Heart right ventricle (tissue), 16 donors: Measurements from ENCODE around the gene SLC13A4. TPM values are rescaled to one million over a fixed set of nuclear protein-coding genes. Genes with fewer than 3 reads are reported as not detected.

Source experiments
- ATAC-seq, 8 donors: fragments of 200-7000 bp; cut with Tn5 transposase; one replicate each; pipeline ENCODE4 v1.9.1; 2020; ENCODE audit warnings: mild to moderate bottlenecking in 8 of 8, moderate library complexity in 8 of 8, moderate number of reproducible peaks in 1 of 8
- DNase-seq, 2 donors: peaks; one replicate each; pipeline ENCODE4 v3.0.0-alpha.2; 2020
- H3K27ac ChIP-seq, 10 donors: fragments of 200-600 bp; sonication (generic) in 2 of 10; one replicate each; pipeline versions ENCODE4 v1.5.0 to v1.8.0; 2020 to 2022; ENCODE audit warnings: mild to moderate bottlenecking in 3 of 10
- H3K27me3 ChIP-seq, 7 donors: fragments of 200-600 bp; one replicate each; pipeline ENCODE4 v1.8.0; 2021 to 2022; ENCODE audit warnings: mild to moderate bottlenecking in 2 of 7
- H3K36me3 ChIP-seq, 9 donors: fragments of 200-600 bp; sonication (generic) in 1 of 9; one replicate each; pipeline versions ENCODE4 v1.5.0 to v1.8.0; 2020 to 2022; ENCODE audit warnings: mild to moderate bottlenecking in 2 of 9
- H3K4me1 ChIP-seq, 9 donors: fragments of 200-600 bp; sonication (generic) in 1 of 9; one replicate each; pipeline versions ENCODE4 v1.5.0 to v1.8.0; 2020 to 2022; ENCODE audit warnings: mild to moderate bottlenecking in 4 of 9
- H3K4me3 ChIP-seq, 10 donors: fragments of 200-600 bp; sonication (generic) in 2 of 10; one replicate each; pipeline versions ENCODE4 v1.5.0 to v1.8.0; 2020 to 2022; ENCODE audit warnings: mild to moderate bottlenecking in 7 of 10, moderate library complexity in 2 of 10
- H3K9me3 ChIP-seq, 11 donors: fragments of 200-600 bp in 10 of 11; sonication (generic) in 2 of 11; one replicate each; pipeline versions ENCODE4 v1.5.0 to v1.8.0; 2013 to 2022; ENCODE audit warnings: mild to moderate bottlenecking in 2 of 11, control low read depth in 1 of 11, moderate library complexity in 1 of 11
- CTCF ChIP-seq, 9 donors: fragments of 200-600 bp; sonication (generic) in 2 of 9; IDR thresholded peaks; one replicate each; pipeline versions ENCODE4 v1.5.0 to v1.8.0; 2021 to 2022; ENCODE audit warnings: antibody characterized with exemption in 9 of 9, mild to moderate bottlenecking in 5 of 9, moderate library complexity in 1 of 9
- WGBS, 2 donors: extraction: QIAGEN DNeasy Blood & Tissue Kit; methylation state at CpG; one replicate each; pipeline ENCODE4 v1.1.7; 2013; ENCODE audit warnings: inconsistent platforms in 1 of 2; 5-methylcytosine and 5-hydroxymethylcytosine counted together
- intact Hi-C, 10 donors: fragments of 100-400 bp; cut with DNase I; formaldehyde crosslinking; loops; one replicate each; pipeline versions ENCODE4 v1.11.1 to v1.14.2; 2022
- polyA plus RNA-seq, 2 donors: library from polyadenylated mRNA; stranded (reverse); fragments of 200-250 nt; gene quantifications; one replicate each; pipeline ENCODE4 v1.2.3, GENCODE V29; 2013
- total RNA-seq, 10 donors: library from RNA; stranded (reverse); fragmentation: NEBNext Ultra II Directional in 3 of 10; extraction: Animal tissue kit (Norgen Biotek cat#: 25700) in 3 of 10; gene quantifications; one replicate each; pipeline versions ENCODE4 v1.2.1 to v1.2.4, GENCODE V29; 2021 to 2023
- donor health status: Arrhythmogenic right ventricular cardiomyopathy.
- donor health status: ischemic (EF 13 %, LVEDD 7.1; RV severe dilation, severe dysfunction).
- donor health status: healthy with polysubstance abuse.
- donor health status: DM: no; HTN: yes; CAD: no.
- donor health status: DM: no; HTN: no; CAD: no.
- donor health status: ischemic (EF 25% LVEDD 6.9; RV normal size, moderate dysfunction).
- donor health status: ischemic (EF 25% LVEDD 5.7; RV mildly dilated, moderate dysfunction).
- donor health status: healthy.
- donor health status: DM: yes; HTN: yes; CAD: no.
- donor health status: Ischemic cardiomyopathy.
- donor health status: ischemic (EF 35%, LVEDD 5.7; RV mildly dilated, moderate dysfunction).
- donor health status: nonischemic (EF 11% LVEDD 7.7; RV severe dilation, severe dysfunction).
- donor health status: DM: yes; HTN: yes; CAD: no.
- donor health status: PGD.
- donor health status: ischemic (EF 29% LVEDD 5.4; RV normal size, mild dysfunction).
- donor health status: nonischemic (EF 23%, LVEDD 6.1; RV moderate dilation, normal function).

The SLC13A4 gene
- total and polyA plus RNA-seq, 12 donors = 0.08 to 2.8 (median 0.56) TPM; not detected in 2

- no peaks in the 10 kb centered on the region for H3K9me3 ChIP-seq
- intact Hi-C loops = loop anchor here in 5 of 10 donors (1.0 to 10.0 kb wide), 5 partner anchors 133 to 353 kb away; partner anchors contain the start of gene MTPN (in 1 of the 5)
- ATAC-seq (peak in 1 of 8 donors; percentile 6), DNase-seq (no peak)
- TF ChIP-seq CTCF (IDR thresholded peaks at IDR 0.05) = peak in 3 of 9 donors; percentile 68 to 93 (median 87)
- H3K36me3 ChIP-seq = peaks cover 0 to 8% (median 0%) of the 10 kb centered on the region in 9 donors
- WGBS, 2 donors = 8 to 9% methylated on average over 17 of the region's 17 CpGs
- peak overlapping the region; percentile 92 to 99 (median 94) for H3K27ac ChIP-seq
- H3K27me3 ChIP-seq = no peaks in the 10 kb centered on the region
- peak overlapping the region; percentile 72 to 98 (median 82) for H3K4me3 ChIP-seq
- H3K4me1 ChIP-seq = peaks cover 6 to 53% (median 39%) of the 10 kb centered on the region in 9 donors
Observed at GRCh38 chr7:135662123-135662372, 65.9 kb downstream of the SLC13A4 start.

GRCh38 chr7:135661311-135662122 is 66.5 kb downstream of the SLC13A4 start:
- Histone ChIP-seq H3K4me1 (peaks cover 6 to 48% (median 34%) of the 10 kb centered on the region in 9 donors), H3K9me3 (no peaks in the 10 kb centered on the region), H3K36me3 (peaks cover 0 to 8% (median 0%) of the 10 kb centered on the region in 9 donors), H3K27me3 (no peaks in the 10 kb centered on the region), H3K27ac (peak overlapping the region; percentile 92 to 99 (median 94)), H3K4me3 (peak overlapping the region; percentile 72 to 98 (median 82))
- WGBS, 2 donors = 72 to 73% methylated on average over 14 of the region's 14 CpGs
- intact Hi-C loops = loop anchor here in 5 of 10 donors (1.0 to 10.0 kb wide), 5 partner anchors 133 to 353 kb away; partner anchors contain the start of gene MTPN (in 1 of the 5)
- peak in 3 of 8 donors; percentile 1 to 3 (median 1) for ATAC-seq
- DNase-seq = no peak
- TF ChIP-seq CTCF (IDR thresholded peaks at IDR 0.05) = no peak

- Histone ChIP-seq H3K9me3 (no peaks in the 10 kb centered on the region), H3K27ac (no peak overlapping the region), H3K4me1 (peaks cover 3 to 28% (median 14%) of the 10 kb centered on the region in 9 donors), H3K36me3 (no peaks in the 10 kb centered on the region), H3K4me3 (no peak overlapping the region), H3K27me3 (no peaks in the 10 kb centered on the region)
- ATAC-seq (no peak), DNase-seq (no peak)
- 70 to 75% methylated on average over 9 of the region's 9 CpGs for WGBS, 2 donors
- no peak for TF ChIP-seq CTCF (IDR thresholded peaks at IDR 0.05)
- intact Hi-C loops = no loop called here
Observed at GRCh38 chr7:135659159-135659846, 68.7 kb downstream of the SLC13A4 start.

- intact Hi-C loops = no loop called here
- Histone ChIP-seq H3K36me3 (no peaks in the 10 kb centered on the region), H3K9me3 (no peaks in the 10 kb centered on the region), H3K4me3 (no peak overlapping the region), H3K4me1 (peaks cover 2 to 20% (median 7%) of the 10 kb centered on the region in 9 donors), H3K27me3 (no peaks in the 10 kb centered on the region), H3K27ac (no peak overlapping the region)
- no peak for ATAC-seq
- TF ChIP-seq CTCF (IDR thresholded peaks at IDR 0.05) = no peak
- WGBS, 2 donors = 91 to 96% methylated on average over 5 of the region's 5 CpGs
- DNase-seq = no peak
Observed at GRCh38 chr7:135658564-135658963, 69.4 kb downstream of the SLC13A4 start.
